GM21576 (cell line): ENCODE measurements around the gene CCDC78.

ENCODE experiments used
- ATAC-seq: cut with Tn5 transposase; IDR thresholded peaks from one replicate; pipeline ENCODE4 v1.9.1; 2021; ENCODE audit warnings: mild to moderate bottlenecking, moderate library complexity; ENCODE audit not compliant: unreplicated experiment

The CCDC78 gene

GRCh38 chr16:726438-727290 lies at the start of gene CCDC78, which contains the start of gene HAGHL:
TSS of gene CCDC78 (minus strand) at chr16:726443. CDS start at chr16:726367, 76 bp downstream.
TSS of gene HAGHL (plus strand) at chr16:727106. CDS start at chr16:727510, 404 bp downstream.
- ATAC-seq = no peak

GRCh38 chr16:775236-775796 lies 49.1 kb upstream of the CCDC78 start:
- ATAC-seq = no peak

GRCh38 chr16:774086-775001 lies 48.1 kb upstream of the CCDC78 start:
- no peak for ATAC-seq

- ATAC-seq = no peak
Measured at GRCh38 chr16:772959-773358, 46.7 kb upstream of the CCDC78 start.

GRCh38 chr16:770411-770810 lies 44.2 kb upstream of the CCDC78 start:
- ATAC-seq = no peak

- no peak for ATAC-seq
Measured at GRCh38 chr16:769934-770333, 43.7 kb upstream of the CCDC78 start.

GRCh38 chr16:769184-769784 lies 43.0 kb upstream of the CCDC78 start:
- ATAC-seq = no peak

GRCh38 chr16:768428-768827 lies 42.2 kb upstream of the CCDC78 start:
- no peak for ATAC-seq

- no peak for ATAC-seq
Measured at GRCh38 chr16:767743-768235, 41.5 kb upstream of the CCDC78 start.

GRCh38 chr16:766820-767640 lies 40.8 kb upstream of the CCDC78 start:
- ATAC-seq = no peak

GRCh38 chr16:766008-766819 lies 40.0 kb upstream of the CCDC78 start:
- ATAC-seq = no peak

- ATAC-seq = no peak
Measured at GRCh38 chr16:765488-765865, 39.2 kb upstream of the CCDC78 start.

GRCh38 chr16:764848-765487 lies 38.7 kb upstream of the CCDC78 start:
- no peak for ATAC-seq

- ATAC-seq = no peak
Measured at GRCh38 chr16:764184-764750, 38.0 kb upstream of the CCDC78 start.

GRCh38 chr16:763369-764183 lies 37.3 kb upstream of the CCDC78 start:
- ATAC-seq = no peak

GRCh38 chr16:762595-763268 lies 36.5 kb upstream of the CCDC78 start:
- ATAC-seq = no peak
